Endothelial cell of umbilical vein (primary cell): ENCODE results near the gene ZNRF3.

ENCODE experiments used
- CTCF ChIP-seq, 2 donors: IDR thresholded peaks; 1 replicate in 1 of 2; 2 replicates in 1 of 2; pipeline ENCODE4 v1.5.1; 2011; ENCODE audit warnings: low read length in 2 of 2, mild to moderate bottlenecking in 2 of 2, moderate library complexity in 2 of 2, control low read depth in 1 of 2, inconsistent platforms in 1 of 2, low read depth in 1 of 2; ENCODE audit not compliant: insufficient read depth in 1 of 2; ENCODE audit errors: extremely low read depth in 1 of 2
- EZH2 ChIP-seq: IDR thresholded peaks from 2 replicates; pipeline ENCODE4 v1.6.1; 2012; ENCODE audit warnings: borderline replicate concordance, low read depth, mild to moderate bottlenecking, moderate library complexity, low read length, inconsistent platforms; ENCODE audit not compliant: severe bottlenecking
- FOS ChIP-seq: IDR thresholded peaks from 2 replicates; pipeline ENCODE4 v1.6.1; 2011; ENCODE audit warnings: mild to moderate bottlenecking, low read length, moderate library complexity, borderline replicate concordance; ENCODE audit not compliant: insufficient read depth
- JUN ChIP-seq: IDR thresholded peaks from 2 replicates; pipeline ENCODE4 v1.6.1; 2011; ENCODE audit warnings: borderline replicate concordance, low read depth; ENCODE audit not compliant: insufficient read length, insufficient read depth
- MYC ChIP-seq: IDR thresholded peaks from one replicate; pipeline ENCODE4 v1.6.1; 2011; ENCODE audit warnings: mild to moderate bottlenecking, low read depth, low read length
- POLR2A ChIP-seq: IDR thresholded peaks from 2 replicates; pipeline ENCODE4 v1.6.1; 2012; ENCODE audit warnings: low read depth, mild to moderate bottlenecking, control low read depth, low read length
- POLR2AphosphoS5 ChIP-seq: IDR thresholded peaks from 2 replicates; pipeline ENCODE4 v1.6.1; 2012; ENCODE audit warnings: low read depth, mild to moderate bottlenecking, control low read depth, low read length, moderate library complexity; ENCODE audit not compliant: insufficient read depth
- TF ChIP-seq, protein P1 (sequence below): IDR thresholded peaks from 2 replicates; pipeline ENCODE4 v1.6.1; 2011; ENCODE audit not compliant: insufficient read depth, insufficient read length

DNA sequence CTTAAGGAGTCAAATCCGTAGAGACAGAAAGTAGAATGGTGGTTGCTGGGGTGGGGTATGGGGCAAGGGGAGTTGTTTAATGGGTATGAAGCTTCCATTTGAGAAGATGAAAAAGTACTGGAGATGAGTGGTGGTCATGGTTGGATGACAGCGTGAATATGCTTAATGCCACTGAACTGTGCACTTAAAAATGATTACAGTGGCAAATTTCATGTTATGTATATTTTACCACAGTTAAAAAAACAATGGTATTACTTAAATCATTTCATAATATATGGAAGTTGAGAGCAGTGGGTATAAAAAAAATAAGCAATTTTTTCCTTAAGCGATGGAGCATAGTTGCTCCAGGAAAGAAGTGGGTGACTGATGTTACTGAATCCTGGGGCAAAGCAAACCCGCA, 111.2 kb downstream of the ZNRF3 start:
- no peak for TF ChIP-seq CTCF (IDR thresholded peaks at IDR 0.05; ENCODE audit: extremely low read depth in 1 of 2, insufficient read depth in 1 of 2, low read depth in 1 of 2, low read length in 2 of 2)
- no peak for TF ChIP-seq POLR2A
- TF ChIP-seq FOS: no peak
- TF ChIP-seq POLR2AphosphoS5: no peak
- no peak for TF ChIP-seq EZH2
- TF ChIP-seq JUN: no peak
- TF ChIP-seq MYC: no peak
- TF ChIP-seq, protein P1, sequence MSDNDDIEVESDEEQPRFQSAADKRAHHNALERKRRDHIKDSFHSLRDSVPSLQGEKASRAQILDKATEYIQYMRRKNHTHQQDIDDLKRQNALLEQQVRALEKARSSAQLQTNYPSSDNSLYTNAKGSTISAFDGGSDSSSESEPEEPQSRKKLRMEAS: no peak
